GM19455 (cell line): Measurements from ENCODE around the gene PRTFDC1.

Source experiments
- ATAC-seq: cut with Tn5 transposase; IDR thresholded peaks from one replicate; pipeline ENCODE4 v1.9.1; 2021; ENCODE audit not compliant: unreplicated experiment

PRTFDC1 gene

DNA sequence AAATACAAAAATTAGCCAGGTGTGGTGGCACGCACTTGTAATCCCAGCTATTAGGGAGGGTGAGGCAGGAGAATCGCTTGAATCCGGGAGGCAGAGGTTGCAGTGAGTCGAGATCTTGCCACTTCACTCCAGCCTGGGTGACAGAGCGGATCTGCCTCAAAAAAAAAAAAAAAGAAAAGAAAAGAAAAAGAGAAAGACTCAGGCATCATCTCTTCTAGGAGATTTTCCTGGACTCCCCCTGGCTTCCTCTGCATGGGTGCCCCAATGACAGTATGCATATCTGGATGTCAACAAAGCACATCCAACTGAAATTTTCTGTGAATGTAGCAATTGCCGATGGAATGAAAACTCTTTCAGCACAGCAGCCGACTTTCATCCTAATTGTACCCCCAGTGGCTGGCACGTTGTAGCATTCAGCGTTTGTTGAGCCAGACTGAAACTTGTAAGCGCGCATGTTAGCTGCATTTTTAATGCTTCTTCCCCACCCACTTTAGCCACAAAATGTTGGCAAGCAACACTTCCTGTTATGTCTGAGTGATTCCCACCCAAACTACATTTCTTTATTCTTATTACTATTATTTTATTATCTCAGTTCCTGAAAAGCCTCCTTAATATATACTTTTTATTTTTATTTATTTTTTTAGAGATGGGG, 70.2 kb downstream of the PRTFDC1 start:
- no peak for ATAC-seq

DNA sequence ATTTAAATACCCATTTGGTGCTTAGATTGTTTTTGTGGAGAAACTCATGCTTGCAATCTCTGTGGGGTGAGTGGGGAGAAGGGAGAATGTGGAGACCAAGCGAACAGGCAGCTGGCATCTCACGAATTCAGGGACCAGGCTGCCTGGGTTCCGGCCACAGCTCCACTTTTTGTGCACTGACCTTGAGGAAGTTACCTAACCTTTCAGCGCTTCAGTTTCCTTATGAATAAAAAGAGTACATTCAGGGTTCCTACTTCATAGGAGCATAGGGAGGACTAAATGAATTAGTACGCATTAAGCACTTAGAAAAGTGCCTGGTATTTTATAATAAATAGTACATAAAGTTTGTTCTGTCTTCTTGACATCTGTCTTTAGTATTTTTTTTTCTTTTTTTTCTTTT, 72.5 kb downstream of the PRTFDC1 start:
- no peak for ATAC-seq

DNA sequence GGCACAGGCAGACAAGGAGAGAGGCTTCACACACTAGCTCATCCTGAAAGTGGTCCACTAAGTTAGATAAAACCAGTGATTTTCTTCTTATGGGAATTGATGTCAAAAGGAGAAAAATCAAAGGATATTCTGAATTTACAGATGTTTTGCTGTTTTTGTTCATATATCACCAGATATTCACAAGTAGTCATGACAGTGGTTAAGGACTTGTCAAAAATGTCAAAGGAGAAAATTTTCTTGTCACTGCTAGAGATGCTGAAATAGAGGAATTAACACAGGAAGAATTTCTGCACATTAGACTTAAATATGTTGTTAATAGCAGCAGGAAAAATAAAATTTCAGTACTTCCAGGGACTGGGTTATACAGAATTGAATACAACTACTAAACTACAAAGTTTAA, 78.3 kb downstream of the PRTFDC1 start:
- ATAC-seq, result no peak

DNA sequence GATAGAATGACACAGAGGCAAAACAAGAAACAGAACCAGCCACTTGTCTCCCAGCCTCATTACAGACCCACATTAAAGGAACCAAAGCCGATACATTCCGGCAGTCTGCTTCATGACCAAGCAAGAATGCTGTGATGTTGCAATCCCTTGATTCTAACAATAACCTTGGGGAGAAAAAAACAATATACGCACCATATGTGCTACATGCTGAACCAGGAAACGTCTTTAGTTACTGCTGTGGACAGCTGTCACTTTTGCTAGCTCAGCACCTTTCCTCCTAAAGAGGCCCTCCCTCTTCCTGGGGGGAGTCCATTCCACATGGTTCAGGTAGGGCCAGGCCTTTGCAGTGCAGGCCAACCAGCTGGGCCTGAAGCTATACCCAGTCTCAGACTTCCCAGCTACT, 79.1 kb downstream of the PRTFDC1 start:
- no peak for ATAC-seq

DNA sequence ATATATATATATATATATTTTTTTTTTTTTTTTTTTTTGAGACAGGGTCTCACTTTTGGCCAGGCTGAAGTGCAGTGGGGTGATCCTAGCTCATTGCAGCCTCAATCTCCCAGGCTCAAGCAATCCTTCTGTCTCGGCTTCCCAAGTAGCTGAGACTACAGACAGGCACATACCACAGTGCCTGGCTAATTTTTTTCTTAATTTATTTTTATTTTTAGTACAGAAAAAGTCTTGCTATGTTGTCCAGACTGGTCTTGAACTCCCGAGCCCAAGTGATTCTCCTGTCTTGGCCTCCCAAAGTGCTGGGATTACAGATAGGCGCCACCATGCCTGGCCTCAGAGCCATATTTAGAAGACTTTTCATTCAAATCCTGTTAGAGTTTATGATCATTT, 79.6 kb downstream of the PRTFDC1 start:
- ATAC-seq, result no peak

DNA sequence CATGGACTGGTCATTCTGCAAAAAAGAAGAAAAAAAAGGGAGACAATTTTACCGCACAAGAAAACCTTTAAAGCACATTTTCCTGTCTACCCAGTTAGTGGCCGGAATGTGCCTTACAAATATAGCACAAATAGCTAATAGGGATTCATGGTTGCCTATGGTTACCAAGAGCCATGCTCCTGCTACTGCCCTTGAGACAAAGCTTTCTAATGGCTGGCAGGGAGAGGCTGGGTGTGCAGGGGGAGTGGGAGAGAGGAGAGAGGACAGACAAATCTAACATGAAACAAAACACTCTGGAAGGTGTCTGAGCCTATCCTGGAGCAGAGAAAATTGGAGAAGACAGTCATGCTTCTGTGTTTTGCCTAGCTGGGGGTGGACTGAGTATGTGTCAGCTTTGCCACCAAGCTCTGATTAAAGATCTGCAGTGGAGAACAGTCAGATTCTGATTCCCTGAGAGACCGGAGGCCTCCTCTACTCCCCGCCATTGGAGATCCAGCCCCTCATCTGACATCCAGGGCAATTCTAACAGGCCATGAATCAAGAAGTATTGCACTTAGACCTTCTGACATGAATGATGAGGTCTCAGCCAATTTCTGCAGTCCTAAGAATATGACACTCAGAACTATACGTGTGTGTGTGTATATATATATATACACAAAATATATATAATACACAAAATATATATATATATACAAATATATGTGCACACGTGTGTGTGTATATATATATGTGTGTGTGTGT, 80.2 kb downstream of the PRTFDC1 start:
- no peak for ATAC-seq

DNA sequence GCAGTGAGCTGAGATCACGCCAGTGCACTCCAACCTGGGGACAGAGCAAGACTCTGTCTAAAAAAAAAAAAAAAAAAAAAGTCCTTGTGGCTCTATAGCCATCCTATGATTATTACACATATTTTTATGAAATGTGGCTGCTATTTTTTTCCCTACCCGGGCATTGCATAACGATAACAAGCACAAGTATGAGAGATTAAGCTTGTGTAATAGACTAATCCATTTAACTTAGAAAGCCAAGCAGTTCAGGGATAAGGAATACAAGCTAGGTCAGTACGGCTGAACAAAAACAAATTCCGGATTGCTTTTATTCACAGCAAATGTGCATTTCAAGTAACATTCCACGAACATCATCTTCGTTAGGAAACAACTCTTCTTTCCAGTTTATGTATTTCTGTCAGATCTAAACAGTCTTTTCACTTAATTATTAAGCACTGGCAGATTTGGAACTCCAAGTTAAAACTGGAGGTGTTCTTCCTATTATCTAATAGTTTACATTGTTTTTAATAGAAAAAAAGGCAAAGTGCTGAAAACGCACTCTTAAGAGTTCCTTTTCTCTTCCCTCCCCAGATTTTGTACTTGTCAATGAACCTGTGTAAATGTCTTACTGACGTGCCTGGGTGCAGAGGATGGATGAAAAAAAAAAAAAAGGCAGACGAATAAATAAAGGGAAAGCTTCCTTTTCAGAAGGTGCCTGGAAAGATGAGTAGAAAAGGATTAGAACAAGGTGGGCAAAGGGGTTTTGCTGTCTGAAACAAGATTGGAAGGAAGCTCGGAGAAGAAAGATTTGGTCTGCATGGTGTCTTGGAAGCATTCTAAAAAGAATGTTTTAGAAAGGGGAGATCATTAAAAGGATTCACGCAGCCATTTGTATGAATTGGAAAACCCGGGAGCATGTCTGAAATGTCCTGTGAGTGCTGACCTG, 81.1 kb downstream of the PRTFDC1 start:
- ATAC-seq, result no peak

DNA sequence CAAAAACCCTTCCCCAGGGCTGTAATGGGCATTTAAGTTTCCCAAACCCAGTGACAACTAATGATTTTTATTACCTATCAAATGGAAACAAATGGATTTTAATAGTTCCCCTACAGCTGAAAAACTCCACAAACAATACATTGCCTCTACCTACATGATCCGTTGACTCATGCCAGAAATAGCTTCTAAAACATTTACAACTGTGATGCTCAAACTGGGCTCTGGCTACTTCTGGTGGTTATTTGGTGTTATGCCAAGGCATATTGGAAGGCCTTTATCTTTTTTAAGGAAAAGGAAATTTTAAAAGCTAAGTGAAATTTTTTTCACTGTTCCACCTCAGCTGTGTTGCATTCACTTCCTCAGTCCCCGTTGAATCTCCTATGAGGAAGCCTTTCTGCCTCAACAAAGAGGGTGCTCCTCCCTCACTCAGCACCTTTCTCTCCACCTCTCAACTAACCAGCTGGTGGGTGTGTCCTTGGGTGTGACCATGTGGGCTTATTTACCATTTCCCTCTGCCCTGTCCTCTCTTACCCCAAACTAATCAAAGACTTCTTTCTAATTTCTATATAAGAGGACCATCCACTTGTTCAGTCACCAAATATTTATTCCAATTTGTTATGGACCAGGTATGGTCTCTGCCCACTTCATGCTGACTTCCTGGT, 82.9 kb downstream of the PRTFDC1 start:
- ATAC-seq, result no peak

DNA sequence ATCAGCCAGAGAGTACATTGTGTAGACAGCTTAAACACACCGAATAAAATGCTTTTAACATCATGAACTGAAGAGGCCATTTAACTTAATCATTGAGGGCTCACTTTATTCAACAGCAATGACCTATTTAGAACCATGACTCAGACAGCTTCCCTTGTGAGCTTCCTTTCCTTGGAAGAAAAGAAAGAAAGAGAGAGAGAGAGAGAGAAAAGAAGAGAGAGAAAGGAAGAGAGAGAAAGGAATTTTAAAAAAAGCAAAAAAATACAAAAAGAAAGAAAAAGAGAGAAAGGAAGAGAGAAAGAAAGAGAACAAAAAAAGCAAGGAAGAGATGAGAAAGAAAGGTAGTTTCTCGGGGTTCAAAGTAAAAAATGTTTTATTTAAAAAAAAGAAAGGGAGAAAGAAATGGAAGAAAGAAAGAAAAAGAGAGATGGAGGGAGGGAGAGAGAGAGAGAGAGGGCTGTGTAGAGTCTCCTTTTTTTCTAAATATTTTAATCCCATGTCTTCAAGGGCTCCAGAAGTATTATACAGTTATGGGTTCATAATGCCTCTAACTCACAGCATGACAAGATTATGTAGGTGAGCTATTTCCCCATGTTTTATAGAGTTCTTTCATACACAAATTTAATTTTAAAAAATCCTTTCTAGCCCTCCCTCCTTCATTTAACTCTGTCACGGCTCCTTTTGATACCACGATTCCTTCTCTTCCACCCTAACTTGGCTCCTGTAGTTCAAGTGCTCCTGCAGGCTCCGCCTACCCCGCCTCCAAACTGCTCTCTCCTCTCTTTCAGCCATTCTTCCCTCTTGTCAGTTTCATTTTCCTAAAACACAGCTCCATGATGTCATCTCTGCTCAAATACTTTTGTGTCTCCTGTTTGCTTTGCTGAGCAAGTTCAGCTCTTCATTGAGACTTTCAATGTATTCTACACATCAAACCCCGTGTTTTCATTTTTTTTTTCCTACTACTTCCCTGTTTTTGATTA, 85.5 kb downstream of the PRTFDC1 start:
- ATAC-seq, result no peak

DNA sequence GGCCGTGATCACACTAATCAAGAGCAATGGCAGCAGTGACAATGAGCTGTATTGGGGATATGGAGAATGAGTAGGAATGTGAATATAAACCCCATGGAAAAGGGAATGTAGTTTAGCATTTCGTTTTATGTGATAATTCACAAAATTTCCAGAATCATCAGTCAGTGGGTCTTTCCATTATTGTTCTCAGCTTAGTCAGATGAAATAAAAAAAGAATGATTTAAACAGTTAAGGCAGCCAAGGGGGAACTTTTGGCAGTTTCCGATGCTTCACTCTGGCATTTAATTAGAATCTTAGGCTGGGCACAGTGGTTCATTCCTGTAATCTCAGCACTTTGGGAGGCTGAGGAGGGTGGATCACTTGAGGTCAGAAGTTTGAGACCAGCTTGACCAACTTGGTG, 86.6 kb downstream of the PRTFDC1 start:
- ATAC-seq, result no peak

DNA sequence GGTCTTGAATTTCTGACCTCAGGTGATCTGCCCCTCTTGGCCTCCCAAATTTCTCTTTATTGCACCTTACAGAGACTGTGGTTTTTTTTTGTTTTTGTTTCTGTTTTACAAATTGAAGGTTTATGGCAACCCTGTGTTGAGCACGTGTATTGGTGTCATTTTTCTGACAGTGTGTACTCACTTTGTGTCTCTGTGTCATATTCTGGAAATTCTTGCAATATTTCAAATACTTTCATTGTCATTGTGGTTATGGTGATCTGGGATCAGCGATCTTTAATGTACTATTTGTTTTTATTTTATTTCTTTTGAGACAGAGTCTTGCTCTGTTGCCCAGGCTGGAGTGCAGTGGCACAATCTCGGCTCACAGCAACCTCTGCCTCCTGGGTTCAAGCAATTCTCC, 89.8 kb downstream of the PRTFDC1 start:
- no peak for ATAC-seq

DNA sequence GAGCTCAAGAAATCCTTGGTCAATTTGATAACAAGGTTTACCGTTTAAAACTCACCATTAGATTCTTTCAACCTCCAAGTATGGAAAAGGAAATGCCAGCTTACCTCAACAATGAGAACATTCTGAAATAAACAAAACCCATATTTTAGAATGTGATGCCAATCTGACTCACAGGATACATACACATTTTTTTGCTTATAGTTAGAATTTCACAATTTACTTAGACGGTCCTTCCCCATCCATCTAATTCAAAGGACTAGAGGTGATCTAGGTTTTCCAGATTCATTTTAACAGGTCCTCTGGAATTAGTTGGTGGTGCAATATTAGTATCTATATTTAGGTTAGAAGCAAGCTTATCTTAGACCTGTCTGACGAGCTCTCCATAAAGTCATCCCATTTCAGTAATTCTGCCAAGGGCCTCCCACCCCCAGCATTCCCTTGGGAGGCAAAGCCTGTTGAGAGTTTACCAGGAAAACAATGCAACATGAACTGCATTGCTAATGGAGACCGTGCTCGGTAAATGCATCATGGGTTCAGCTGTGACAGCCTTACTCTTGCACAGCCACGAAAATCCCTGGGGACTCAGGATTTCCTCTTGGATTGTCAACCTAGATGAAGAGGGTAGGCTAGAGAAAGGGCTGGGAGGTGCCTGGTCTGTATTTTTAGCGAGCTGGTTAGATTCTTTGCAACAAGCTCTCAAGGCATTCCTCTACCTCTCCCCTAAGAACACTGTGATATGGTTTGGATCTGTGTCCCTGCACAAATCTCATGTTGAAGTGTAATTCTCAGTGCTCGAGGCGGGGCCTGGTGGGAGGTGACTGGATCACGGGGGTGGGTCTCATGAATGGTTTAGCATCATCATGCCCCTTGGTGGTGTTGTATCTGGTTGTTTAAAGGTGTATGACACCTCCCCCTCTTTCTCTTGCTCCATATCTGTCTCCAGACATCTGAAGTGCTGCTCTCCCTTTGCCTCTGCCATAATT, 93.8 kb downstream of the PRTFDC1 start:
- ATAC-seq, result no peak

DNA sequence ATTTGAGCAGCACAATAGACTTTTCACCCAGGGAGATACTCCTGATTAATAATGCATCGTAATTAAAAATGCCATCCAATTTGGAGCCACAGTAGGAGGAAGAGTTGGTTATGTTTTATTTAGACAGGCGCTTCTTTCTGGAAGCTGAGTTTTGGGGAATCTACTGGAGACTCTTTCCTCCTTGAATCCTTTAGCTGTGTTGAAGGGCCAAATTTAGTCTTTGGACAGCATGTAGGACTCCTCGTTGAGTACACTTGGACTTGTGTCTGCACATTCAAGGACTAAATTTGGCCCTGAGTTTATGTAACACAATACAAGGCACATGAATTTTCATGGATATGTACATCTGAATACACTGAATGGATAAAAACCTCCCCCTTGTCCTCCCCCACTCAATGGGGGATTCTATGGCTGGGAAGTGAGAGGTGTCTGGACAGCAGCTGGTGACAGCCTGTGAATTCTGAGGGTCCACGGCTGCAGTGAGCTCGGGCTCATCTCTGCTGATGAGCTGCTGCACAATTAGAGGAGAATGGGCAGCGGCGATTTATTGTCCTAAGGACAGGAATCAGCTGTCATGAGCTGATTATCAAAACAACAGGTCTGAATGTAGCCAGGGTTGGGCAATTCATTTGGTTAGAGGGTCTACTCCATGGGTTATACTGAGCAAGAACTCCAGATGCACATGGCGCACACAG, 95.2 kb downstream of the PRTFDC1 start:
- no peak for ATAC-seq

DNA sequence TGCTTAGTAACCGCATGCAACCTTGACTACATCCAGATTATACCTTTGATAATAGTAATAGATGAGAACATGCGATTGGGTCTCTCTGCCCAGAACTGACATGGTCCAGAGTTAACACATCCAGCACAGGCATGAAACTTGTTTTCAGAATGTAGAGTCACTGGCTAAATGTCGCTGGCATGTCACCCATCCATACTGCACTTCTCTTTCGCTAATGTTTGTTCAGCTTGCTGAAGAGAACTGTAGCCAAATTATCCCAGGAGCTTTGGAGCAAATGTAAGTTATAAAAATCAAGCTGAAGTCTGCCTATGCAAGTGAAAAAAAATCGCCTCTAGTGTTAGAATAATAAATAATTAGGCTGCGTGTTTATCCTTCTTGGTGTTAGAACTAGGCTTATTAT, 98.2 kb downstream of the PRTFDC1 start:
- no peak for ATAC-seq

DNA sequence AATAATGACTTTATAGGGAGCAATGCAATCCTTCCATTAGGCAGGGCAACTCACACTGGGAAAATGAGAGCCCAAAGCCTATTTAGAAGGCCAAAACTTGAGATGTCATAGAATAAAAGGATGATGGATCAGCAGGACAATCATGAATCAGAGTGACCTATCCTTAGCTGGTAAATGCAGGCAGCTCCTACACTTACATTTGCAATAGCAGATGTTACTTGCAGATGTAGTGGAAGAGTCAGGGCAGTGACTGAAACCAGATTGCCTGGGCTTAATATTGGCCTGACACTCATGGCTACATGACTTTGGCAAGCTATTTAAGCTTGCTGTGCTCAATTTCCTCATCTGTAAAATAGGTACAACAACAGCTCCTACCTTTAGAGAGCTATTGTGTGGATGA, 98.7 kb downstream of the PRTFDC1 start:
- no peak for ATAC-seq

DNA sequence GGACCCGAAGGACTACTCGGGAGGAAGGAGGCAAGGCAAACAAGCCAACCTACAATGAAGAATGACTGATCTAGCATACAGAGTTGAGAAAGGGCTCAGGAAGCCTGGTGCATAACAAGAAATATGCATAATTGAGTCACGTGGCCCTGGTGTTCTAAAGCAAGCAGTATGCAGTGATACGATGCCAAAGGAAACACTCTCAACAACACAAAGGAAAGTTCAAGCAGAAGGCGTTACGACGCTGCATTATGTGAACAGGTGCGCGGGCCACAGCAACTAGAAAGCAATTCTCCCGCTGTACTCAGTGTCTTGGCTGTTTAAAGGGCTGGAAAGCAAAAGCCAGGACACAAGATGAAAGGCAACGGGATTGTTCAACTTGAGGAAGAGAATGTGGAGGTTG, 100.8 kb downstream of the PRTFDC1 start:
- no peak for ATAC-seq

DNA sequence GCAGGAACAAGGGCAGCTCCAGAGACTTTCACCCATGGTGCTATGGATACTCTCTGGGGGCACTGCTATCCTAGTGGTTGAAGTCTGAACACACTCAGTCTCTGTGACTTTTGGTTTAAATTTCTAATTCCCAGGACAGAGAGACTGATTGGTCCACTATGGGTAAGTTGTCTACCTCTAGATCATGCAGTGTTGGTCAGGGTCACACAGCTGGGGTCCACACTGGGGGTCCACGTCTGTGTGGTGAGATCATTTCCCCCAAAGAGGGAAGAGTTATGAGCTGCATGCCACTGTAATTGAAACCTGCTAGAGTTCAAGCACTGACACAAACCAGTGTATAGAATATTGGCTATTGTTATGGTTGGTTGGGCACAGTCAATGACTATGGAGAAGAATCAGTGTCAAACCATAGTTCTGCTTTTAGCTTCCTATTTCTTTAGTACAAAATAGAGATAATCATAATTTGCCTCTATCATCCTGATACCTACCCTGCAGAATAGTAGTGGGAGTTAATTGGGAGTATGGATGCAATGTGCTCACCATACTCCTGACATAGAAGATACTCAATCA, 101.6 kb downstream of the PRTFDC1 start:
- ATAC-seq, result no peak
